Bronchial epithelial cell (primary cell): ENCODE measurements around the gene MACC1. TPM values are rescaled to one million over a fixed set of nuclear protein-coding genes. Genes with fewer than 3 reads are reported as not detected.

Experiments used
- DNase-seq: peaks from one replicate; pipeline ENCODE4 v3.0.0-alpha.2; 2010; ENCODE audit warnings: low read depth
- FAIRE-seq: peaks from 2 replicates; lab custom pipeline; 2011; peaks lifted over from hg19 to GRCh38; lab: Jason Lieb, UNC
- H3K27me3 ChIP-seq: 2 replicates; pipeline ENCODE4 v1.5.1; 2011; ENCODE audit warnings: low read length; ENCODE audit not compliant: control insufficient read depth, insufficient read depth
- H3K36me3 ChIP-seq: 2 replicates; pipeline ENCODE4 v1.5.1; 2011; ENCODE audit warnings: low read length; ENCODE audit not compliant: control insufficient read depth, insufficient read depth
- H3K4me3 ChIP-seq: 2 replicates; pipeline ENCODE4 v1.5.1; 2011; ENCODE audit warnings: mild to moderate bottlenecking, low read depth, low read length, control low read depth
- CTCF ChIP-seq: IDR thresholded peaks from 2 replicates; pipeline ENCODE4 v1.5.1; 2011; ENCODE audit warnings: mild to moderate bottlenecking, moderate library complexity, low read length, control low read depth, inconsistent platforms; ENCODE audit not compliant: insufficient read depth, severe bottlenecking
- total RNA-seq: library from RNA; depleted of rRNA; stranded (reverse); fragments of >200 nt; gene quantifications from 2 replicates; pipeline ENCODE4 v1.2.1, GENCODE V29; 2014

MACC1 gene
- total RNA-seq, 1 donor from 2014 or later: 15.5 TPM

GRCh38 chr7:20114468-20114867, 102.7 kb downstream of the MACC1 start:
- no peak for TF ChIP-seq CTCF
- H3K27me3 ChIP-seq: no peaks in the 10 kb centered on the region
- FAIRE-seq (no peak), DNase-seq (no peak)
- no peak overlapping the region for H3K4me3 ChIP-seq
- no peaks in the 10 kb centered on the region for H3K36me3 ChIP-seq

GRCh38 chr7:20113427-20114027, 103.7 kb downstream of the MACC1 start:
- TF ChIP-seq CTCF: no peak
- Histone ChIP-seq H3K27me3 (no peaks in the 10 kb centered on the region), H3K36me3 (no peaks in the 10 kb centered on the region), H3K4me3 (no peak overlapping the region)
- DNase-seq (no peak), FAIRE-seq (no peak)

- Histone ChIP-seq H3K36me3 (no peaks in the 10 kb centered on the region), H3K27me3 (no peaks in the 10 kb centered on the region), H3K4me3 (no peak overlapping the region)
- FAIRE-seq: no peak
- TF ChIP-seq CTCF: no peak
- no peak for DNase-seq
These were observed 104.5 kb downstream of the MACC1 start for GRCh38 chr7:20112696-20113095.

GRCh38 chr7:20111821-20112542, 105.2 kb downstream of the MACC1 start:
- Histone ChIP-seq H3K4me3 (no peak overlapping the region), H3K36me3 (no peaks in the 10 kb centered on the region), H3K27me3 (no peaks in the 10 kb centered on the region)
- TF ChIP-seq CTCF: no peak
- DNase-seq: no peak
- FAIRE-seq: no peak

GRCh38 chr7:20107582-20107981, 109.6 kb downstream of the MACC1 start:
- no peaks in the 10 kb centered on the region for H3K36me3 ChIP-seq
- no peaks in the 10 kb centered on the region for H3K27me3 ChIP-seq
- no peak for TF ChIP-seq CTCF
- no peak for DNase-seq
- no peak overlapping the region for H3K4me3 ChIP-seq
- no peak for FAIRE-seq
